Gastrocnemius medialis (tissue), 4 donors: ENCODE data around the gene COL25A1. TPM values are rescaled to one million over a fixed set of nuclear protein-coding genes. Genes with fewer than 3 reads are reported as not detected.

ENCODE experiments used
- ATAC-seq, 2 donors: fragments of 150-250 bp; one replicate each; pipeline ENCODE4 v1.9.1; 2016
- DNase-seq, 2 donors: peaks; one replicate each; pipeline ENCODE4 v3.0.0-alpha.2; 2019
- H3K27ac ChIP-seq, 4 donors: fragments of 200-600 bp; sonication (generic); 1 replicate in 1 of 4; 2 replicates in 3 of 4; pipeline ENCODE4 v1.5.1; 2016 to 2018; ENCODE audit warnings: mild to moderate bottlenecking in 2 of 4, moderate library complexity in 1 of 4
- H3K27me3 ChIP-seq, 3 donors: fragments of 200-600 bp; sonication (generic) in 2 of 3; 1 replicate in 1 of 3; 2 replicates in 2 of 3; pipeline versions ENCODE4 v1.5.1 to v1.6.0; 2016 to 2019; ENCODE audit warnings: mild to moderate bottlenecking in 1 of 3, moderate library complexity in 1 of 3
- H3K36me3 ChIP-seq, 2 donors: fragments of 200-600 bp; sonication (generic) in 1 of 2; one replicate each; pipeline ENCODE4 v1.5.1; 2017 to 2018
- H3K4me1 ChIP-seq, 2 donors: fragments of 200-600 bp; sonication (generic) in 1 of 2; one replicate each; pipeline ENCODE4 v1.5.1; 2016 to 2017; ENCODE audit warnings: mild to moderate bottlenecking in 2 of 2
- H3K4me3 ChIP-seq, 4 donors: fragments of 200-600 bp; sonication (generic) in 3 of 4; 1 replicate in 1 of 4; 2 replicates in 3 of 4; pipeline ENCODE4 v1.5.1; 2016 to 2019; ENCODE audit warnings: mild to moderate bottlenecking in 2 of 4
- H3K9me3 ChIP-seq, 3 donors: fragments of 200-600 bp; sonication (generic) in 2 of 3; 1 replicate in 1 of 3; 2 replicates in 2 of 3; pipeline ENCODE4 v1.5.1; 2016 to 2019
- CTCF ChIP-seq, 5 experiments: fragments of 450-650 bp in 3 of 5; fragments of 200-600 bp in 2 of 5; sonication (generic) in 2 of 5; IDR thresholded peaks in 4 of 5; conservative IDR thresholded peaks in 1 of 5; 1 replicate in 4 of 5; 2 replicates in 1 of 5; pipeline ENCODE4 v1.5.1; 2016 to 2019; ENCODE audit warnings: antibody characterized with exemption in 5 of 5, mild to moderate bottlenecking in 3 of 5, moderate library complexity in 3 of 5
- POLR2A ChIP-seq, 2 donors: fragments of 450-650 bp; IDR thresholded peaks; one replicate each; pipeline ENCODE4 v1.6.1; 2017; ENCODE audit warnings: antibody characterized with exemption in 2 of 2, mild to moderate bottlenecking in 2 of 2, moderate library complexity in 2 of 2
- in situ Hi-C, 4 donors: fragments of 200-750 bp; cut with MboI; loops; one replicate each; pipeline versions ENCODE4 v1.15.0 to v1.8.0; 2017; ENCODE audit warnings: low sequenced_read_pairs in 4 of 4
- intact Hi-C: fragments of 100-400 bp; cut with DNase I; formaldehyde crosslinking; loops from one replicate; pipeline ENCODE4 v1.15.1; 2023; ENCODE audit warnings: low total_unique reads
- total RNA-seq, 4 donors: library from RNA; depleted of rRNA; stranded (reverse); fragments of >200 nt; gene quantifications; one replicate each; pipeline versions ENCODE4 v1.1.0 to v1.2.3, GENCODE V29; 2016

COL25A1 gene
- total RNA-seq, 4 donors from 2014 or later = 0.27 to 2.0 (median 0.85) TPM; not detected in 1

GRCh38 chr4:108813261-108813660 lies 489.2 kb downstream of the COL25A1 start:
- in situ Hi-C loops = no loop called here
- Histone ChIP-seq H3K36me3 (no peaks in the 10 kb centered on the region), H3K4me1 (no peaks in the 10 kb centered on the region), H3K27ac (no peak overlapping the region), H3K9me3 (no peaks in the 10 kb centered on the region), H3K27me3 (no peaks in the 10 kb centered on the region), H3K4me3 (no peak overlapping the region)
- TF ChIP-seq CTCF (IDR thresholded peaks at IDR 0.05 in 4 of 5, conservative IDR thresholded peaks at IDR 0.05 in 1 of 5) = no peak
- TF ChIP-seq POLR2A (IDR thresholded peaks at IDR 0.05) = no peak
- no peak for ATAC-seq
- intact Hi-C loops = no loop called here
- DNase-seq = no peak

GRCh38 chr4:108811486-108811885 lies 491.0 kb downstream of the COL25A1 start:
- DNase-seq (no peak), ATAC-seq (no peak)
- Histone ChIP-seq H3K36me3 (no peaks in the 10 kb centered on the region), H3K27me3 (no peaks in the 10 kb centered on the region), H3K27ac (no peak overlapping the region), H3K4me1 (no peaks in the 10 kb centered on the region), H3K9me3 (no peaks in the 10 kb centered on the region), H3K4me3 (no peak overlapping the region)
- in situ Hi-C loops = no loop called here
- intact Hi-C loops = no loop called here
- TF ChIP-seq POLR2A (IDR thresholded peaks at IDR 0.05) (no peak), CTCF (IDR thresholded peaks at IDR 0.05 in 4 of 5, conservative IDR thresholded peaks at IDR 0.05 in 1 of 5) (no peak)

GRCh38 chr4:108810087-108810486 lies 492.4 kb downstream of the COL25A1 start:
- H3K4me1 ChIP-seq = no peaks in the 10 kb centered on the region
- H3K27ac ChIP-seq = no peak overlapping the region
- in situ Hi-C loops = no loop called here

GRCh38 chr4:108804648-108805273 lies 497.7 kb downstream of the COL25A1 start:
- no peak overlapping the region for H3K4me3 ChIP-seq
- in situ Hi-C loops (no loop called here), intact Hi-C loops (no loop called here)
- H3K9me3 ChIP-seq = no peaks in the 10 kb centered on the region
- DNase-seq (no peak), ATAC-seq (no peak)
- TF ChIP-seq CTCF (IDR thresholded peaks at IDR 0.05 in 4 of 5, conservative IDR thresholded peaks at IDR 0.05 in 1 of 5) (no peak), POLR2A (IDR thresholded peaks at IDR 0.05) (no peak)
- no peak overlapping the region for H3K27ac ChIP-seq
- no peaks in the 10 kb centered on the region for H3K4me1 ChIP-seq
- H3K27me3 ChIP-seq = no peaks in the 10 kb centered on the region
- H3K36me3 ChIP-seq = no peaks in the 10 kb centered on the region

More at GRCh38 chr4:108810087-108810486, 492.4 kb downstream of the COL25A1 start:
- H3K9me3 ChIP-seq = no peaks in the 10 kb centered on the region
- intact Hi-C loops = no loop called here
- DNase-seq (no peak), ATAC-seq (no peak)
- no peak for TF ChIP-seq POLR2A (IDR thresholded peaks at IDR 0.05)
- TF ChIP-seq CTCF (IDR thresholded peaks at IDR 0.05 in 4 of 5, conservative IDR thresholded peaks at IDR 0.05 in 1 of 5) = no peak
- no peaks in the 10 kb centered on the region for H3K27me3 ChIP-seq
- H3K4me3 ChIP-seq = no peak overlapping the region
- H3K36me3 ChIP-seq = no peaks in the 10 kb centered on the region

- intact Hi-C loops (no loop called here), in situ Hi-C loops (no loop called here)
- Histone ChIP-seq H3K9me3 (no peaks in the 10 kb centered on the region), H3K27me3 (no peaks in the 10 kb centered on the region), H3K4me3 (no peak overlapping the region), H3K27ac (no peak overlapping the region), H3K4me1 (no peaks in the 10 kb centered on the region), H3K36me3 (no peaks in the 10 kb centered on the region)
- no peak for ATAC-seq
- DNase-seq = no peak
- no peak for TF ChIP-seq POLR2A (IDR thresholded peaks at IDR 0.05)
- TF ChIP-seq CTCF (IDR thresholded peaks at IDR 0.05 in 4 of 5, conservative IDR thresholded peaks at IDR 0.05 in 1 of 5) = no peak
Observed at GRCh38 chr4:108799306-108799705, 503.2 kb downstream of the COL25A1 start.
